GM19324 (cell line): ENCODE results near the gene TOX3.

Experiments
- ATAC-seq: cut with Tn5 transposase; IDR thresholded peaks from one replicate; pipeline ENCODE4 v1.9.1; 2021; ENCODE audit warnings: mild to moderate bottlenecking, moderate library complexity; ENCODE audit not compliant: unreplicated experiment, low FRiP score

TOX3 gene

DNA sequence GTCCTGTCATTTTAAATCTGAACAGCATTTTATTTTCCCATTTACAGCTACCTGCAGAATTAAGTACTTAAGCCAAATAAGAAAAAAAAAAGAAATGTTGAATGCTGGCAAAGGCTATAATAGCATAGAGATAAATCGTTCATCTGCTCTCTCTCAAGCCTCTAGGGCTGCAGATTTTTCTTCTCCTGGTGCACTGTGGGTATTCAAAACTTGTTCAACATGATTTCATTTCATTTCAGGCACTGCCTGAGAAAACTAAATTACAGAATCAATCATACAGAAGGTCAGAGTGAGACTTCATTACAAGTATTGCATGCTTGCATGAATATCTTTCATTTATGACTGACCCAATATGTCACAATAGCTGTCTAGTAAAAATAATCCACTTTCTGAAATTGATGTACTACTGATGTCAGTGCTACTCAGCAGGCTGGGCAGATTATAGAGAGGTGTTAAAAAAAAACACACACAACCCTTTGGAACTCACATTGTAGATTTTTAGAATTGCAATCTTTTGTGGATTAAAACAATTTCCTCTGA lies 86.2 kb downstream of the TOX3 start:
- ATAC-seq: no peak

- no peak for ATAC-seq
Measured at GRCh38 chr16:52456368-52456767, 90.6 kb downstream of the TOX3 start.

DNA sequence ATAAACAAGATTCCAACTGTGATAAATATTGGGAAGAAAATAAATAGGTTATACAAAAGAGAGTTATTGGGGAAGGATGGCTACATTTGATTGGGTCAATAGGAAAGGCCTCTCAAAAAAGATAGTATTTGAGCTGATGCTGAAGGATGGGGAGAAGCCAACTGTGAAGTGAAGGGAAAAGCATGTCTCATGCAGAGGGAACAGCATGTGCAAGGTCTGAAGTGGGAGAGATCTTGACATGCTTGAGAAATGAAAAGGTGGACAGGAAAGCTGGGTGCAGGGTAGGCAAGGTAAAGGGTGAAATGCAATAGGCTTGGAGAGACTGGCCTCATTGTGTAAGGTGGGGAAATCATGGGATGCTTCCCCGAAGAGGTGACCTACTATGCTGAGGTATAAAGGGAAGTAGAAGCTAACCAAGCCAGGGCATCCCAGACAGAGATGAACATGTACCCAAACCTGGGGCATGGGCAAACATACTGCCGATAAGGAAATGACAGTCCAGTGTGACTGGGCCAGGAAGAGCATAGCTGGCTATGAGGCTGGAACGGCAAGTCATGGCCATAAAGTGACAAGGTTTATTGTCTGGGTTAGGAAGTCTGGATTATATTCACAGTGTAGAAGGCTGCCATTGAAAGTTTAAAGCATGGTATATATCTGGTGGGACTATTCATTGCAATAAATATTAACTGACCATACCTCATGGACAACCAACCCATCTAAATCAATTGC lies 91.2 kb downstream of the TOX3 start:
- no peak for ATAC-seq

- ATAC-seq: no peak
Measured at GRCh38 chr16:52453644-52454043, 93.3 kb downstream of the TOX3 start.

- no peak for ATAC-seq
Measured at GRCh38 chr16:52451971-52452421, 94.9 kb downstream of the TOX3 start.

DNA sequence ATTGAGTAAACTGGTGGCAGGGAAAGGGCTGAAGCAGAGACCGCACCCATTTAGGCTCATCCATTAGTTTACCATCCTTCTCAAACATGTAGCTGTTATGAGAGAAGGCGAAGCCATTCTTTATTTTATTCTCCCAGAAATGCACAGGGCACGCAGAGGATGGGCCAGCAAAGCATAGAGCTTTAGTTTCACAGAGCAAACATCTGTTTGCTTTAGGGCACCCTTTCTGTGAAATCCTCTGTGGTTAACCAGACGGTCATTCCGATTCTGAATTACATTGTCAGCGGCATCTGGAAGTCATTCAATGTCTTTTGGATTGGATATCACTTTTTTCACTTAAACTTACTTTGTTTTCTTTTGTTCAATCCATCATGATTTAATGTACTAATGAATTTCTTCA lies 96.0 kb downstream of the TOX3 start:
- ATAC-seq: no peak

- no peak for ATAC-seq
Measured at GRCh38 chr16:52450241-52450640, 96.7 kb downstream of the TOX3 start.

DNA sequence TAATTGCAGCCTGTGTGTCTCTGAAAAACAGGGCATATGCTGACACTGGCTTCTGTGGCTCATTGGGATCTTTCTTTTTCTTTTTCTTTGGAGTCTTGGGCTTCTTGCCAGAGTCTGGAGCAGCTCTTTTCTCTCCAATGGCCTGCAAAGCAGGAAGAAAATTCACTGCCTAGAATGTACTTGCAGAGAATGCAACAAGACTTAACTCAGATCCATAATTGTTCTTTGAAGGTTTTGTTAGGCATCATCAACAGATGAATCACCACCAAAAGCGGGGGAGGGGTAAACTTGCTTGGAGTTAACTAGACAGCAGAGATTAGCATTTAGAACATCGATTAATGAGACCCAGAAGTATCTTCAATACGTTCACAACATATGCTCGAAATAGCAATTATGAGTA lies 100.9 kb downstream of the TOX3 start:
- ATAC-seq: no peak

GRCh38 chr16:52441886-52442285 lies 105.1 kb downstream of the TOX3 start:
- no peak for ATAC-seq

DNA sequence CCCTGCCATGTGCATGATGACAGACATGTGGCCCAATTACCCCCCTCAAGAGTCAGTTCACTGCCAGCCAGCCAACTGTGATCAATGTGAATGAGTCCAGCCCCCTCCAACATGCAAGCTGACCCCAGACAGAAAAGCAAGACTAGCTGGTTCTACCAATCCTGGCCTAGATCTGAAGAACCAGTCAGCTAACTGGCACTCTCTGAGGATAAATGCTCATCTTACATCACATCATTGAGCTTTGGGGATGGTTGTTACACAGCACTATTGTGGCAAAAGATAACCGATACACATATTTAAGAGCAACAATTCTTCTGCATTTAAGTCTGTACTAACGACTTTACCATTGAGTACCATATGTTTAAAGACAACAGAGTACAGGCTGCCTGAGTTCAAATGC lies 106.7 kb downstream of the TOX3 start:
- ATAC-seq: no peak

GRCh38 chr16:52439750-52440149 lies 107.2 kb downstream of the TOX3 start:
- no peak for ATAC-seq

- no peak for ATAC-seq
Measured at GRCh38 chr16:52439171-52439701, 107.7 kb downstream of the TOX3 start.

DNA sequence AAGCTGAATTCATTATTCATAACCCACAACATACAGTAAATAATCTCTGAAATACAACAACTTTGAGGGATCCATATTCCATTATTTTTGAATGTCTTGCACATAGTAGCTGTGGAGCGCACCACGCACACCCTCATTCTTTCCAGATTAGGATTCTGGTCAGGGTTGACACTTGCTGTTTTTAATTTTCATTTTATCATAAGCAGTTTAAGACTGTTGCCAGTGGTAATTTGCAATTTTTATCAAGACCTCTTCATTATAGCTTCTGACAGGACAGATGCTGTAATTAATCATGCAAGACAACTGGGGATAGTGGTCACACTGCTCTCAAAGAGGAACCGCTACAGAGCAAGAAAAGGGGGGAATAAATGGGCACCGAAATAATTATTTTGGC lies 109.7 kb downstream of the TOX3 start:
- ATAC-seq: no peak

- no peak for ATAC-seq
Measured at GRCh38 chr16:52436339-52437276, 110.3 kb downstream of the TOX3 start.

DNA sequence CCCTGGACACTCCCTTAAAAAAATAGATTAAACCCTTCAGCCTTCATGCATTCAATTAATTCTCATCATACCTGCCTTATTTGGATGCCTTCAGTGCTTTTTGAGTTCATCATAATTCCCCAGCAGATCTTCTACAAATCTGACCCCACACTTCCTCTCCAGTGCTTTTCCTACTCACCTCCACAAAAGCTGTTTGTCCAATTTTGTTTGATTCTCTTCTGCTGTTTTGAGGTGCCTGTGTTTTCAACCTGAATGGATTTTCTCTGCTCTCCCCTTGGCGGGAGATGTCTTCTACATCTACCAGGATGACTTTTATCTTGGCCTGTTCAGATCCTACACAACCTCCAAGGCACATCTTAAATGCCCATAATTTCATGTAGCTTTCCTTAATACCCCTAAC lies 112.7 kb downstream of the TOX3 start:
- no peak for ATAC-seq

- no peak for ATAC-seq
Measured at GRCh38 chr16:52433643-52434042, 113.3 kb downstream of the TOX3 start.

DNA sequence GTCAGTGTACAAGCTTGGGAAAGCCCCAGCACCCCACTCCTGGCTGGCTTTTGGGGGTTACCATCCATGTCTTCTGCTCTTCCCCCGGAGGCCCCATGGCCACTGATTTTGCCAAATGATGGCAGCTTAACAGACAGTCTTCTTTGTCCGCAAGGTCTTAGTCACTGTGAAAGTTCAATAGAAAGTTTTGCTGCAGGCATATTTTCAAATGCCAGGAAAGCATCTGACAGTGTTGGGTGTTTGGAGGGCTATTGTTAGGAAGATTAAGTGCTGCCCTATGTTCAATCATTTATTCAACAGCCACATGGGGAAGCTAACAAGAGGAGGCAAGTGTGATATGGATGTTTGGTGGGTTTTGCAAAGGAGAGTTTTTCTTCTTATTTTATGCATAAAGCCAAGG lies 122.4 kb downstream of the TOX3 start:
- no peak for ATAC-seq

- ATAC-seq: no peak
Measured at GRCh38 chr16:52422307-52422706, 124.6 kb downstream of the TOX3 start.

GRCh38 chr16:52418201-52418600 lies 128.7 kb downstream of the TOX3 start:
- no peak for ATAC-seq

DNA sequence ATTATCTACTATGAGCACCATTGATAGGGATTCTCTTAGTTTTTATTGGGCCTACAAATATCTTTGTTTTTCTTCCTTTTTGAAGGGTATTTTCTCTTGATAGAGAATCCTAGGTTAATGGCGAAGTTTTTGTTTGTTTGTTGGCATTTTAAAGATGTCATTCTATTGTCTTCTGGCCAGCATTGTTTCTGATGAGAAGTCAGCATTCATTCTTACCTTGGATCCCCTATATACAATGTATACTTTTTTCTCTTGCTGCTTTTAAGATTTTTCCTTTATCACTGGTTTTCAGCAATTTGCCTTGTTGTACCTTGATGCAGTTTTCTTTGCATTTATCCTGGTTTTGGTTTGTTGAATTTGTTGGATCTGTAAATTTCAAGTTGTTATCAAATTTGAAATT lies 130.1 kb downstream of the TOX3 start:
- ATAC-seq: no peak

GRCh38 chr16:52411011-52411410 lies 135.9 kb downstream of the TOX3 start:
- ATAC-seq: no peak
